AG10803 (cell line): ENCODE data around the gene PLA2G2C.

Experiments used
- DNase-seq: peaks from one replicate; pipeline ENCODE4 v3.0.0; 2010; ENCODE audit warnings: low read depth
- H3K4me3 ChIP-seq: 2 replicates; pipeline ENCODE4 v1.5.1; 2011; ENCODE audit warnings: mild to moderate bottlenecking, low read length, control low read depth
- CTCF ChIP-seq: conservative IDR thresholded peaks from 2 replicates; pipeline ENCODE4 v1.5.1; 2011; ENCODE audit warnings: mild to moderate bottlenecking, low read length, control low read depth, inconsistent platforms

The PLA2G2C gene

GRCh38 chr1:20179371-20180128 is 6.8 kb downstream of the PLA2G2C start:
- no peak for DNase-seq
- no peak overlapping the region for H3K4me3 ChIP-seq
- no peak for TF ChIP-seq CTCF

GRCh38 chr1:20178634-20179370 is 7.5 kb downstream of the PLA2G2C start:
- H3K4me3 ChIP-seq: no peak overlapping the region
- no peak for TF ChIP-seq CTCF
- DNase-seq: no peak

GRCh38 chr1:20174937-20175666 is 11.2 kb downstream of the PLA2G2C start:
- no peak for TF ChIP-seq CTCF
- no peak overlapping the region for H3K4me3 ChIP-seq
- DNase-seq: peak; percentile 20

GRCh38 chr1:20172033-20172590 is 14.2 kb downstream of the PLA2G2C start:
- no peak overlapping the region for H3K4me3 ChIP-seq
- TF ChIP-seq CTCF: no peak
- no peak for DNase-seq

GRCh38 chr1:20169932-20170331 is 16.4 kb downstream of the PLA2G2C start:
- H3K4me3 ChIP-seq: no peak overlapping the region
- no peak for TF ChIP-seq CTCF
- no peak for DNase-seq

GRCh38 chr1:20168564-20169491 is 17.5 kb downstream of the PLA2G2C start:
- TF ChIP-seq CTCF: no peak
- no peak for DNase-seq
- H3K4me3 ChIP-seq: no peak overlapping the region
